Adrenal gland (tissue), 12 donors: ENCODE measurements around the gene ISCU. TPM values are rescaled to one million over a fixed set of nuclear protein-coding genes. Genes with fewer than 3 reads are reported as not detected.

ENCODE experiments used
- DNase-seq, 7 donors: peaks; one replicate each; pipeline ENCODE4 v3.0.0-alpha.2; 2019 to 2020
- H3K27ac ChIP-seq, 5 donors: fragments of 200-600 bp; sonication (generic) in 4 of 5; 1 replicate in 3 of 5; 2 replicates in 2 of 5; pipeline versions ENCODE4 v1.5.1 to v1.8.0; 2016 to 2020; ENCODE audit warnings: mild to moderate bottlenecking in 1 of 5
- H3K27me3 ChIP-seq: fragments of 200-600 bp; 2 replicates; pipeline ENCODE4 v1.8.0; 2021
- H3K36me3 ChIP-seq, 2 donors: fragments of 200-600 bp; replicated peaks in 1 of 2; 1 replicate in 1 of 2; 2 replicates in 1 of 2; pipeline versions ENCODE4 v1.5.1 to v1.8.0; 2018 to 2022
- H3K4me1 ChIP-seq, 2 donors: fragments of 200-600 bp; replicated peaks in 1 of 2; 1 replicate in 1 of 2; 2 replicates in 1 of 2; pipeline versions ENCODE4 v1.5.1 to v1.8.0; 2018 to 2021
- H3K4me3 ChIP-seq, 4 donors: fragments of 200-600 bp; sonication (generic) in 3 of 4; one replicate each; pipeline ENCODE4 v1.5.1; 2016 to 2018
- H3K9me3 ChIP-seq, 3 donors: fragments of 200-600 bp; sonication (generic) in 1 of 3; replicated peaks in 1 of 3; 1 replicate in 2 of 3; 2 replicates in 1 of 3; pipeline versions ENCODE4 v1.5.1 to v1.8.0; 2016 to 2021
- POLR2A ChIP-seq, 2 donors: fragments of 450-650 bp; IDR thresholded peaks; one replicate each; pipeline ENCODE4 v1.6.1; 2017; ENCODE audit warnings: antibody characterized with exemption in 2 of 2, mild to moderate bottlenecking in 2 of 2, moderate library complexity in 1 of 2
- WGBS, 4 donors: extraction: QIAGEN DNeasy Blood & Tissue Kit in 2 of 4; methylation state at CpG; one replicate each; pipeline versions ENCODE4 v1.1.5 to v1.1.7; 2013 to 2017; 5-methylcytosine and 5-hydroxymethylcytosine counted together
- intact Hi-C, 2 donors: fragments of 100-400 bp; cut with DNase I; formaldehyde crosslinking; loops; one replicate each; pipeline versions ENCODE4 v1.14.1 to v1.15.0; 2022 to 2023
- polyA plus RNA-seq, 3 donors: library from polyadenylated mRNA; stranded (reverse); fragments of 200-250 nt in 2 of 3; fragments of 350-450 nt in 1 of 3; fragmentation: Illumina TruSeq in 1 of 3; extraction: RNeasy Lipid Tissue Mini Kit (QIAGEN cat#74804) in 1 of 3; gene quantifications; one replicate each; pipeline ENCODE4 v1.2.3, GENCODE V29; 2013 to 2014
- total RNA-seq, 9 donors: library from RNA; depleted of rRNA in 4 of 9; stranded (reverse); fragments of >200 nt in 4 of 9; fragments of 120-200 nt in 1 of 9; fragmentation: NEBNext Ultra II Directional in 1 of 9; extraction: Animal tissue kit (Norgen Biotek cat#: 25700) in 1 of 9; gene quantifications; one replicate each; pipeline versions ENCODE4 v1.1.0 to v1.2.4, GENCODE V29; 2013 to 2023
- TF ChIP-seq, protein P1 (sequence below), 6 experiments: fragments of 450-650 bp in 4 of 6; fragments of 200-600 bp in 2 of 6; sonication (generic) in 1 of 6; IDR thresholded peaks; 1 replicate in 5 of 6; 2 replicates in 1 of 6; pipeline versions ENCODE4 v1.5.1 to v1.8.0; 2016 to 2021; ENCODE audit warnings: antibody characterized with exemption in 6 of 6, mild to moderate bottlenecking in 2 of 6, moderate library complexity in 1 of 6
- donor health status: healthy with polysubstance abuse.
- donor health status: Bipolar disorder and iron deficiency.
- donor health status: DM: yes; HTN: yes; CAD: no.
- donor health status: DM: no; HTN: no; CAD: no.
- donor health status: DM: no; HTN: no; CAD: no.
- donor health status: DM: yes; HTN: yes; CAD: no.

The ISCU gene
- total and polyA plus RNA-seq, 12 donors, result 209 to 1,219 (median 393) TPM

- Histone ChIP-seq H3K4me3 (no peak overlapping the region), H3K9me3 (no peaks in the 10 kb centered on the region), H3K36me3 (no peaks in the 10 kb centered on the region), H3K4me1 (peaks cover 5 to 35% of the 10 kb centered on the region in 2 donors), H3K27me3 (no peaks in the 10 kb centered on the region), H3K27ac (peak overlapping the region in 1 of 5 donors; percentile 46)
- TF ChIP-seq, protein P1, sequence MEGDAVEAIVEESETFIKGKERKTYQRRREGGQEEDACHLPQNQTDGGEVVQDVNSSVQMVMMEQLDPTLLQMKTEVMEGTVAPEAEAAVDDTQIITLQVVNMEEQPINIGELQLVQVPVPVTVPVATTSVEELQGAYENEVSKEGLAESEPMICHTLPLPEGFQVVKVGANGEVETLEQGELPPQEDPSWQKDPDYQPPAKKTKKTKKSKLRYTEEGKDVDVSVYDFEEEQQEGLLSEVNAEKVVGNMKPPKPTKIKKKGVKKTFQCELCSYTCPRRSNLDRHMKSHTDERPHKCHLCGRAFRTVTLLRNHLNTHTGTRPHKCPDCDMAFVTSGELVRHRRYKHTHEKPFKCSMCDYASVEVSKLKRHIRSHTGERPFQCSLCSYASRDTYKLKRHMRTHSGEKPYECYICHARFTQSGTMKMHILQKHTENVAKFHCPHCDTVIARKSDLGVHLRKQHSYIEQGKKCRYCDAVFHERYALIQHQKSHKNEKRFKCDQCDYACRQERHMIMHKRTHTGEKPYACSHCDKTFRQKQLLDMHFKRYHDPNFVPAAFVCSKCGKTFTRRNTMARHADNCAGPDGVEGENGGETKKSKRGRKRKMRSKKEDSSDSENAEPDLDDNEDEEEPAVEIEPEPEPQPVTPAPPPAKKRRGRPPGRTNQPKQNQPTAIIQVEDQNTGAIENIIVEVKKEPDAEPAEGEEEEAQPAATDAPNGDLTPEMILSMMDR (IDR thresholded peaks at IDR 0.05), result no peak
- TF ChIP-seq POLR2A (IDR thresholded peaks at IDR 0.05), result no peak
- WGBS, 4 donors, result 76 to 89% (median 86%) methylated on average over 3 to 4 of the region's 4 CpGs
- DNase-seq, result no peak
- intact Hi-C loops, result loop anchor here in 1 of 2 donors (10.0 kb wide), 1 partner anchor 99 kb away; the partner anchor contains the start of gene FICD
Observed at GRCh38 chr12:108614041-108614440, 51.6 kb downstream of the ISCU start.

GRCh38 chr12:108614639-108615038 is 52.2 kb downstream of the ISCU start:
- peaks cover 5 to 38% of the 10 kb centered on the region in 2 donors for H3K4me1 ChIP-seq
- no peaks in the 10 kb centered on the region for H3K27me3 ChIP-seq
- WGBS, 4 donors, result 93 to 98% (median 95%) methylated on average over 5 to 6 of the region's 6 CpGs
- no peak overlapping the region for H3K27ac ChIP-seq
- H3K9me3 ChIP-seq, result no peaks in the 10 kb centered on the region
- no peak for DNase-seq
- H3K36me3 ChIP-seq, result no peaks in the 10 kb centered on the region
- no peak for TF ChIP-seq POLR2A (IDR thresholded peaks at IDR 0.05)
- TF ChIP-seq, protein P1 (IDR thresholded peaks at IDR 0.05), result no peak
- no peak overlapping the region for H3K4me3 ChIP-seq
- intact Hi-C loops, result loop anchor here (5.0 to 10.0 kb wide), 2 partner anchors 47 to 100 kb away; partner anchors contain the start of gene FICD (in 1 of the 2)

DNA sequence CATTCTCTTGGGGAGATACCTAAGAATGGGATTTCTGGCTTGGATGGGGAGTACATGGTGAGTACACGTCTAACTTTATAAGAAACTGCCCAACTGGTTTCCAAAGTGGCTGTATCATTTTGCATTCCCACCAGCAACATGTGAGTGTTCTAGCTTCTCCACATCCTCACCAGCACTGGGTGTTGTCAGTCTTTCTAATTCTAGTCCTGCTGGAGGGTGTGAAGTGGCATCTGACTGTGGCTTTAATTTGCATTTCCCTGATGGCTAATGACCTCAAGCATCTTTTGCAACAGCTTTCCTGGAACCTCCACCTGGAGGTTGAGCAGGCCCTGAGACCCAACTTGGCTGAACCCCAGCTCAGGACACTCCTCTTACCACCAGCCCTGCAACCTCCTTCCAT is 53.5 kb downstream of the ISCU start:
- H3K4me3 ChIP-seq, result no peak overlapping the region
- H3K9me3 ChIP-seq, result no peaks in the 10 kb centered on the region
- H3K4me1 ChIP-seq, result peaks cover 5 to 38% of the 10 kb centered on the region in 2 donors
- no peak for DNase-seq
- intact Hi-C loops, result loop anchor here (5.0 to 10.0 kb wide), 2 partner anchors 49 to 101 kb away; partner anchors contain the start of gene FICD (in 1 of the 2)
- no peaks in the 10 kb centered on the region for H3K36me3 ChIP-seq
- H3K27me3 ChIP-seq, result no peaks in the 10 kb centered on the region
- 88 to 96% (median 90%) methylated on average over 1 of the region's 1 CpG for WGBS, 4 donors
- no peak for TF ChIP-seq POLR2A (IDR thresholded peaks at IDR 0.05)
- TF ChIP-seq, protein P1 (IDR thresholded peaks at IDR 0.05), result no peak
- H3K27ac ChIP-seq, result no peak overlapping the region

- 91 to 97% (median 93%) methylated on average over 2 of the region's 2 CpGs for WGBS, 4 donors
- no peaks in the 10 kb centered on the region for H3K9me3 ChIP-seq
- H3K4me3 ChIP-seq, result no peak overlapping the region
- peak overlapping the region in 1 of 5 donors; percentile 70 for H3K27ac ChIP-seq
- intact Hi-C loops, result loop anchor here (5.0 to 10.0 kb wide), 2 partner anchors 49 to 102 kb away; partner anchors contain the start of gene FICD (in 1 of the 2)
- DNase-seq, result no peak
- TF ChIP-seq, protein P1 (IDR thresholded peaks at IDR 0.05), result no peak
- no peak for TF ChIP-seq POLR2A (IDR thresholded peaks at IDR 0.05)
- H3K4me1 ChIP-seq, result peaks cover 5 to 38% of the 10 kb centered on the region in 2 donors
- H3K36me3 ChIP-seq, result no peaks in the 10 kb centered on the region
- no peaks in the 10 kb centered on the region for H3K27me3 ChIP-seq
Observed at GRCh38 chr12:108616359-108616758, 54.0 kb downstream of the ISCU start.
